B cell (primary cell): ENCODE measurements around the gene KHDC4. TPM values are rescaled to one million over a fixed set of nuclear protein-coding genes. Genes with fewer than 3 reads are reported as not detected.

ENCODE experiments used
- ATAC-seq: fragments of 200-7000 bp; cut with Tn5 transposase; one replicate; pipeline ENCODE4 v1.10.0; 2021; ENCODE audit warnings: low read depth, mild to moderate bottlenecking, moderate number of reproducible peaks, moderate library complexity
- CTCF ChIA-PET: fragments of 350-600 bp; sonication (Branson Sonifier 250); formaldehyde crosslinking; loops from one replicate; lab custom pipeline; 2021; ENCODE audit warnings: antibody characterized with exemption, inconsistent platforms; lab: Charles Lee
- POLR2A ChIA-PET: fragments of 350-600 bp; sonication (Branson Sonifier 250); formaldehyde crosslinking; loops from one replicate; lab custom pipeline; 2021; ENCODE audit warnings: antibody characterized with exemption; lab: Charles Lee
- DNase-seq: peaks from one replicate; pipeline ENCODE4 v3.0.0; 2013
- H2AFZ ChIP-seq: 2 replicates; pipeline ENCODE4 v1.6.1; 2012; ENCODE audit warnings: mild to moderate bottlenecking, low read depth, low read length; ENCODE audit not compliant: insufficient read depth, poor library complexity, severe bottlenecking
- H3K27ac ChIP-seq, 2 donors: 1 replicate in 1 of 2; 2 replicates in 1 of 2; pipeline ENCODE4 v1.5.1; 2012 to 2013; ENCODE audit warnings: low read length in 2 of 2, mild to moderate bottlenecking in 2 of 2, moderate library complexity in 1 of 2
- H3K27me3 ChIP-seq, 4 experiments: fragments of 200-600 bp in 1 of 4; sonication (generic) in 1 of 4; replicated peaks in 1 of 4; 1 replicate in 2 of 4; 2 replicates in 2 of 4; pipeline versions ENCODE4 v1.6.1 to v1.7.0; 2013 to 2016; ENCODE audit warnings: low read length in 3 of 4, mild to moderate bottlenecking in 2 of 4, mixed read lengths in 1 of 4, moderate library complexity in 1 of 4; ENCODE audit not compliant: insufficient read depth in 4 of 4, control insufficient read depth in 3 of 4; ENCODE audit errors: control extremely low read depth in 1 of 4
- H3K36me3 ChIP-seq, 2 experiments: replicated peaks in 1 of 2; 1 replicate in 1 of 2; 2 replicates in 1 of 2; pipeline versions ENCODE4 v1.6.1 to v1.7.1; 2013; ENCODE audit warnings: low read length in 1 of 2; ENCODE audit not compliant: insufficient read depth in 2 of 2, control insufficient read depth in 1 of 2; ENCODE audit errors: control extremely low read depth in 1 of 2, extremely low read depth in 1 of 2
- H3K4me1 ChIP-seq, 2 donors: fragments of 200-600 bp in 1 of 2; sonication (generic) in 1 of 2; 1 replicate in 1 of 2; 2 replicates in 1 of 2; pipeline versions ENCODE4 v1.5.1 to v1.6.1; 2013 to 2017; ENCODE audit warnings: low read length in 2 of 2; ENCODE audit not compliant: control insufficient read depth in 2 of 2, insufficient read depth in 2 of 2
- H3K4me2 ChIP-seq: replicated peaks from 2 replicates; pipeline ENCODE3; 2012; ENCODE audit warnings: mild to moderate bottlenecking, low read depth, low read length; ENCODE audit not compliant: poor library complexity, severe bottlenecking
- H3K4me3 ChIP-seq, 5 experiments: fragments of 200-600 bp in 1 of 5; sonication (generic) in 1 of 5; 1 replicate in 3 of 5; 2 replicates in 2 of 5; pipeline versions ENCODE4 v1.5.1 to v1.7.0; 2011 to 2016; ENCODE audit warnings: low read length in 4 of 5, mild to moderate bottlenecking in 4 of 5, low read depth in 2 of 5, control low read depth in 1 of 5, moderate library complexity in 1 of 5; ENCODE audit not compliant: insufficient read depth in 1 of 5; ENCODE audit errors: control extremely low read depth in 1 of 5, extremely low read depth in 1 of 5
- H3K79me2 ChIP-seq: fragments of 200-600 bp; sonication (generic); one replicate; pipeline ENCODE4 v1.6.0; 2016; ENCODE audit warnings: low read length; ENCODE audit not compliant: control insufficient read depth, insufficient read depth
- H3K9ac ChIP-seq: fragments of 200-600 bp; sonication (generic); 2 replicates; pipeline ENCODE4 v1.6.1; 2017; ENCODE audit warnings: mild to moderate bottlenecking, low read length, moderate library complexity
- H3K9me3 ChIP-seq, 3 donors: one replicate each; pipeline versions ENCODE4 v1.6.1 to v1.7.1; 2013; ENCODE audit warnings: low read length in 2 of 3; ENCODE audit not compliant: control insufficient read depth in 2 of 3, insufficient read depth in 1 of 3; ENCODE audit errors: control extremely low read depth in 1 of 3
- H4K20me1 ChIP-seq: 2 replicates; pipeline ENCODE4 v1.6.0; 2012; ENCODE audit warnings: mild to moderate bottlenecking, low read length; ENCODE audit not compliant: insufficient read depth, control insufficient read depth, poor library complexity, severe bottlenecking
- H3K27ac Mint-ChIP-seq: one replicate; pipeline ENCODE4 v1.8.0; 2021; ENCODE audit warnings: mixed read lengths
- H3K27me3 Mint-ChIP-seq: one replicate; pipeline ENCODE4 v1.8.0; 2021; ENCODE audit warnings: mixed read lengths
- H3K4me1 Mint-ChIP-seq: one replicate; pipeline ENCODE4 v1.8.0; 2021; ENCODE audit warnings: mixed read lengths
- H3K4me3 Mint-ChIP-seq: one replicate; pipeline ENCODE4 v1.8.0; 2021; ENCODE audit warnings: mixed read lengths
- H3K9me3 Mint-ChIP-seq: one replicate; pipeline ENCODE4 v1.8.0; 2022; ENCODE audit warnings: mixed read lengths; ENCODE audit not compliant: insufficient read depth
- EZH2 ChIP-seq: IDR thresholded peaks from 2 replicates; pipeline ENCODE4 v1.6.1; 2012; ENCODE audit warnings: borderline replicate concordance, low read depth, mild to moderate bottlenecking, moderate library complexity, low read length; ENCODE audit not compliant: insufficient read depth, poor library complexity, severe bottlenecking
- WGBS: methylation state at CpG from one replicate; pipeline ENCODE4 v1.1.5; 2013; ENCODE audit warnings: missing lambda C conversion rate; ENCODE audit not compliant: insufficient coverage; 5-methylcytosine and 5-hydroxymethylcytosine counted together
- intact Hi-C: fragments of 100-400 bp; cut with micrococcal nuclease; formaldehyde crosslinking; loops from one replicate; pipeline ENCODE4 v1.10.0; 2022
- polyA plus RNA-seq: library from polyadenylated mRNA; depleted of rRNA; stranded (reverse); fragments of >200 nt; gene quantifications from 2 replicates; pipeline ENCODE4 v1.2.3, GENCODE V29; 2012
- total RNA-seq, 2 donors: library from RNA; stranded (reverse); fragments of 120-200 nt in 1 of 2; gene quantifications; 1 replicate in 1 of 2; 2 replicates in 1 of 2; pipeline versions ENCODE4 v1.2.3 to v1.2.4, GENCODE V29; 2013 to 2022
- TF ChIP-seq, protein P1 (sequence below): fragments of 200-600 bp; IDR thresholded peaks from one replicate; pipeline ENCODE4 v1.8.0; 2022; ENCODE audit warnings: antibody characterized with exemption, mild to moderate bottlenecking

KHDC4 gene
- total and polyA plus RNA-seq, 2 donors (not counting 1 experiment from before 2014, with no cell fraction given): 51.3 to 122 TPM

DNA sequence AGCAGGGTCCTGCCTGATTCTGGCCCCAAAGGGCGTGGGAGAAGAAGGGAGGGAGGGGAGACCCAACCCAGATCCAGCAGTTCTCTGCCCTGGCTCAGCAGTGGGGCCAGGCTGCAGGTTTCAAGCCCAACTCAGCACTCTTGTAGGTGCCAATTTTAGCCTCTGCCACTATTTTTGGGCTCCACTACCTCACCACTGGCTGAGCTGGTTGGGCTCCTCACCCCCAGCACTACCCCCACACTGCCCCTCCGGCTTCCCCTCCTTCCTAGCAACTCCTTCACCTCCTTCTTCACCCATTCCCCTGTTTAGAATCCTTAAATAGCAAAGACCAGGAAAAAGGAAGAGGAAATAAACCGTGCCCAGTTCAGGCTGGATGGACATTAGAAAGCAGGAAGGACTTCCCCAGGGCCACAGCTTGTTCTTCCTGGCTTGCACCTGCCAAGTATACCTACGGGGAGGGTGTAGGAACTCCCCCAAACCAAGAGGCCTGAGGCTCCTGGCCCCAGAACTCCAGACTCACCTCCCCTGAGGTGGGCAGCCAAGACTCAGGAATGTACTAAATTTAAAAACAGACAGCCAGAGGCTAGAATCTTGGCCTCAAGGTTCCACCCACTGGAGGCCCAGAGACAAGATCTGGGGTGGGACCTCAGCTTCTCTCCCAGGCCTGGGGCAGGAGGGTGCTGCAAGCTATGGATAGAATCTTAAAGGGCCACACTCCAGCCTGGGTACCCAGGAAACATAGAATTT, 45.6 kb upstream of the KHDC4 start:
- Histone ChIP-seq H3K9me3 (no peaks in the 10 kb centered on the region), H3K4me3 (peak overlapping the region; percentile 76 to 93 (median 81)), H3K36me3 (peaks cover 1 to 3% of the 10 kb centered on the region in 2 experiments), H3K4me2 (peak overlapping the region; percentile 93), H3K9ac (peak overlapping the region; percentile 89), H3K27ac (peak overlapping the region; percentile 70 to 91), H3K27me3 (no peaks in the 10 kb centered on the region), H3K4me1 (peaks cover 64 to 73% of the 10 kb centered on the region in 2 donors), H3K79me2 (peaks cover 98% of the 10 kb centered on the region), H2AFZ (peak overlapping the region; percentile 67), H4K20me1 (peaks cover 34% of the 10 kb centered on the region)
- Mint-ChIP-seq H3K27ac (peak overlapping the region; percentile 94), H3K27me3 (no peaks in the 10 kb centered on the region), H3K4me3 (peak overlapping the region; percentile 95), H3K9me3 (no peaks in the 10 kb centered on the region), H3K4me1 (peaks cover 81% of the 10 kb centered on the region)
- DNase-seq (peak; percentile 51), ATAC-seq (peak; percentile 18)
- intact Hi-C loops: loop anchor here (1.0 to 5.0 kb wide), 3 partner anchors 9 to 232 kb away; partner anchors contain the start of gene LAMTOR2
- CTCF ChIA-PET: interaction anchor here (1.4 to 12.2 kb wide), 4 partner anchors 10 to 41 kb away, joined by 3 to 206 read pairs (median 68); partner anchors contain the start of gene RXFP4
- WGBS: 0% methylated on average over 3 of the region's 4 CpGs
- POLR2A ChIA-PET: interaction anchor here (0.5 to 4.4 kb wide), 7 partner anchors 18 to 358 kb away, joined by 3 to 61 read pairs (median 9); partner anchors contain the start of genes KHDC4 and RXFP4
- TF ChIP-seq, protein P1, sequence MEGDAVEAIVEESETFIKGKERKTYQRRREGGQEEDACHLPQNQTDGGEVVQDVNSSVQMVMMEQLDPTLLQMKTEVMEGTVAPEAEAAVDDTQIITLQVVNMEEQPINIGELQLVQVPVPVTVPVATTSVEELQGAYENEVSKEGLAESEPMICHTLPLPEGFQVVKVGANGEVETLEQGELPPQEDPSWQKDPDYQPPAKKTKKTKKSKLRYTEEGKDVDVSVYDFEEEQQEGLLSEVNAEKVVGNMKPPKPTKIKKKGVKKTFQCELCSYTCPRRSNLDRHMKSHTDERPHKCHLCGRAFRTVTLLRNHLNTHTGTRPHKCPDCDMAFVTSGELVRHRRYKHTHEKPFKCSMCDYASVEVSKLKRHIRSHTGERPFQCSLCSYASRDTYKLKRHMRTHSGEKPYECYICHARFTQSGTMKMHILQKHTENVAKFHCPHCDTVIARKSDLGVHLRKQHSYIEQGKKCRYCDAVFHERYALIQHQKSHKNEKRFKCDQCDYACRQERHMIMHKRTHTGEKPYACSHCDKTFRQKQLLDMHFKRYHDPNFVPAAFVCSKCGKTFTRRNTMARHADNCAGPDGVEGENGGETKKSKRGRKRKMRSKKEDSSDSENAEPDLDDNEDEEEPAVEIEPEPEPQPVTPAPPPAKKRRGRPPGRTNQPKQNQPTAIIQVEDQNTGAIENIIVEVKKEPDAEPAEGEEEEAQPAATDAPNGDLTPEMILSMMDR: no peak
- TF ChIP-seq EZH2: no peak
